ENCODE measurements around the gene IP6K3.

DNA sequence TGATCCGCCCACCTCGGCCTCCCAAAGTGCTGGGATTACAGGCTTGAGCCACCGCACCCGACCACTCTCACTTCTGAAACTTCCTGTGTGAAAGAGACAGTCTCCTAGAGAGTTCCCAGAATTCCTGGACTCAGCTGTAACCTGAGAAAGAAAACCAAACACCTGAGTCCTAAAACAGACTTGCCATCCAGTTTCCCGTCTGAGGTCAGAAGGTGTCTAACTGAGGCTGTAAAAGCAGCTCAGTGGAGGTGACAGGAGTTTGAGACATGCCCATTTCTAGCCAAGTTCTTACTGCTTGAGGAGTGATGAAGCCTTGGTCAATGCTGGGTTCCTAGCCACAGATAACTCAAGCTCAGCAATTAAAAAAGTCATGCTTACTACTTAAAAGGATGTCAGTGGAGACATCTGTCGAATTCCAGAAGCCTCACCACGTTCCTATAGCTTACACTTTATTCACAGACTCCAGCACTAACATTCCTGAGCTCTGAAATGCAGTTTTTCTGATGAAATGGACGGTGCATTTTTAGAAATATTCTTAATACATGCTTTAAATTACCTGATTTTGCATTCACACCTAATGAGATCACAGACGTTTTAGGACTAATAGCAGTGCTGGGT, 41.3 kb downstream of the IP6K3 start:
- no peak for TF ChIP-seq CTCF (IDR thresholded peaks at IDR 0.05)
- TF ChIP-seq POLR2AphosphoS5 (IDR thresholded peaks at IDR 0.05; ENCODE audit: low read depth, low read length) = no peak
- TF ChIP-seq TCF7L2 (IDR thresholded peaks at IDR 0.05; ENCODE audit: low read depth, low read length) = no peak
- no peak for TF ChIP-seq REST (IDR thresholded peaks at IDR 0.05; ENCODE audit: insufficient read depth in 1 of 2, low read depth in 2 of 2, low read length in 1 of 2)
- no peak for TF ChIP-seq SIN3A (IDR thresholded peaks at IDR 0.05; ENCODE audit: borderline replicate concordance, insufficient read depth, low read depth, low read length)

Measured in Panc1 (cell line).